HL-60 (cell line): Measurements from ENCODE around the gene ABHD13.

Experiments
- DNase-seq, 2 experiments: peaks; one replicate each; pipeline ENCODE4 v3.0.0-alpha.2; 2010 to 2020; ENCODE audit warnings: low read depth in 1 of 2, low spot score in 1 of 2
- H3K27ac ChIP-seq: fragments of 250-450 bp; sonication (Bioruptor Pico); replicated peaks from 2 replicates; pipeline ENCODE4 v1.5.1; 2020; ENCODE audit warnings: mild to moderate bottlenecking, moderate library complexity
- H3K27me3 ChIP-seq: fragments of 250-450 bp; sonication (Bioruptor Pico); 2 replicates; pipeline ENCODE4 v1.5.1; 2021; ENCODE audit warnings: mild to moderate bottlenecking, moderate library complexity; ENCODE audit not compliant: insufficient read depth, poor library complexity, severe bottlenecking
- H3K4me3 ChIP-seq: replicated peaks from 2 replicates; pipeline ENCODE4 v1.5.1; 2011; ENCODE audit warnings: mild to moderate bottlenecking, control low read depth, low read length; ENCODE audit not compliant: insufficient read depth
- CTCF ChIP-seq: IDR thresholded peaks from one replicate; pipeline ENCODE4 v1.5.1; 2011; ENCODE audit warnings: low read length, control low read depth, inconsistent platforms; ENCODE audit not compliant: insufficient read depth
- GABPA ChIP-seq: IDR thresholded peaks from 2 replicates; pipeline ENCODE4 v1.6.1; 2012; ENCODE audit warnings: low read depth
- POLR2AphosphoS5 ChIP-seq: IDR thresholded peaks from 2 replicates; pipeline ENCODE4 v1.6.1; 2012; ENCODE audit warnings: low read depth
- REST ChIP-seq: IDR thresholded peaks from 2 replicates; pipeline ENCODE4 v1.6.1; 2012; ENCODE audit warnings: low read depth; ENCODE audit not compliant: insufficient replicate concordance
- SPI1 ChIP-seq: IDR thresholded peaks from 2 replicates; pipeline ENCODE4 v1.6.1; 2012; ENCODE audit warnings: low read depth, mild to moderate bottlenecking, borderline replicate concordance

ABHD13 gene

GRCh38 chr13:108195146-108195545 lies 23.0 kb upstream of the ABHD13 start:
- no peak overlapping the region for H3K27ac ChIP-seq
- no peak for DNase-seq
- no peak overlapping the region for H3K4me3 ChIP-seq

GRCh38 chr13:108195861-108196260 lies 22.3 kb upstream of the ABHD13 start:
- DNase-seq: no peak
- Histone ChIP-seq H3K27me3 (no peaks in the 10 kb centered on the region), H3K27ac (no peak overlapping the region), H3K4me3 (no peak overlapping the region)
- TF ChIP-seq POLR2AphosphoS5 (no peak), GABPA (no peak), REST (no peak), CTCF (no peak), SPI1 (no peak)

More at GRCh38 chr13:108195146-108195545, 23.0 kb upstream of the ABHD13 start:
- TF ChIP-seq CTCF (no peak), GABPA (no peak), POLR2AphosphoS5 (no peak), REST (no peak), SPI1 (no peak)
- no peaks in the 10 kb centered on the region for H3K27me3 ChIP-seq

GRCh38 chr13:108200781-108201398 lies 17.3 kb upstream of the ABHD13 start:
- no peak overlapping the region for H3K27ac ChIP-seq
- TF ChIP-seq POLR2AphosphoS5 (no peak), SPI1 (no peak)
- H3K27me3 ChIP-seq: no peaks in the 10 kb centered on the region
- no peak for DNase-seq
- H3K4me3 ChIP-seq: no peak overlapping the region

GRCh38 chr13:108210551-108210950 lies 7.6 kb upstream of the ABHD13 start:
- Histone ChIP-seq H3K27me3 (no peaks in the 10 kb centered on the region), H3K27ac (no peak overlapping the region), H3K4me3 (no peak overlapping the region)
- no peak for DNase-seq
- no peak for TF ChIP-seq GABPA
- no peak for TF ChIP-seq SPI1
- no peak for TF ChIP-seq CTCF
- TF ChIP-seq POLR2AphosphoS5: no peak
- no peak for TF ChIP-seq REST
